ENCODE data around the gene ZNF627. TPM values are rescaled to one million over a fixed set of nuclear protein-coding genes. Genes with fewer than 3 reads are reported as not detected.

ZNF627 gene
- total and polyA plus RNA-seq, 12 donors, result 3.8 to 16.6 (median 10.3) TPM

DNA sequence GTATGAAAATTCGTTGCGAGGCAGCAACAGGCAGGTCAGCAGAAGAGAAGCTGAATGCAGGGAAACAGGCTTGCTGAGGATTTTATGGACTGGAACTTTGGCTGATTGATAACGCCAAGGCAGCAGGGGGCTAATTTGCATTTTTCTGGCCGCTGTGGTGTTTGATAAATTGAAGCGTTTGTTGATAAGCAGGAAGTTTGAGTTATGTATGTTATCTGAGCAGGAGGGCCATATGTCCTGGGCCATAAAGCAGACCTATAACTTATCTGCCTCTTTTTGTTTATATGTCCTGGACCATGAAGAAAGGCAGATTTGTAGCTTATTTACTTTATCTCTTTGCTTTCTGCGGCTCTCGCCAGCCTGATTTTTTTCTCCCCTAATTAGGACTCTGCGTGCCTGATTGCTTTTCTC, 65.9 kb downstream of the ZNF627 start:
- no peaks in the 10 kb centered on the region for H3K27me3 ChIP-seq
- no peak overlapping the region for H3K4me3 ChIP-seq
- H3K4me1 ChIP-seq (replicated peaks in 1 of 2), result no peaks in the 10 kb centered on the region
- no peak overlapping the region for H3K27ac ChIP-seq
- intact Hi-C loops (cut with DNase I), result no loop called here
- no peak for TF ChIP-seq POLR2A (IDR thresholded peaks at IDR 0.05)
- TF ChIP-seq, protein P1, sequence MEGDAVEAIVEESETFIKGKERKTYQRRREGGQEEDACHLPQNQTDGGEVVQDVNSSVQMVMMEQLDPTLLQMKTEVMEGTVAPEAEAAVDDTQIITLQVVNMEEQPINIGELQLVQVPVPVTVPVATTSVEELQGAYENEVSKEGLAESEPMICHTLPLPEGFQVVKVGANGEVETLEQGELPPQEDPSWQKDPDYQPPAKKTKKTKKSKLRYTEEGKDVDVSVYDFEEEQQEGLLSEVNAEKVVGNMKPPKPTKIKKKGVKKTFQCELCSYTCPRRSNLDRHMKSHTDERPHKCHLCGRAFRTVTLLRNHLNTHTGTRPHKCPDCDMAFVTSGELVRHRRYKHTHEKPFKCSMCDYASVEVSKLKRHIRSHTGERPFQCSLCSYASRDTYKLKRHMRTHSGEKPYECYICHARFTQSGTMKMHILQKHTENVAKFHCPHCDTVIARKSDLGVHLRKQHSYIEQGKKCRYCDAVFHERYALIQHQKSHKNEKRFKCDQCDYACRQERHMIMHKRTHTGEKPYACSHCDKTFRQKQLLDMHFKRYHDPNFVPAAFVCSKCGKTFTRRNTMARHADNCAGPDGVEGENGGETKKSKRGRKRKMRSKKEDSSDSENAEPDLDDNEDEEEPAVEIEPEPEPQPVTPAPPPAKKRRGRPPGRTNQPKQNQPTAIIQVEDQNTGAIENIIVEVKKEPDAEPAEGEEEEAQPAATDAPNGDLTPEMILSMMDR (IDR thresholded peaks at IDR 0.05), result no peak
- H3K9me3 ChIP-seq (replicated peaks in 1 of 3), result no peaks in the 10 kb centered on the region
- no peak for DNase-seq
- H3K36me3 ChIP-seq (replicated peaks in 1 of 2), result no peaks in the 10 kb centered on the region
- WGBS, 4 donors, result 69 to 80% (median 76%) methylated on average over 8 of the region's 8 CpGs

Other genes with a start within 250 kb of the ZNF627 start
- gene PLPPR2, start 242.1 kb upstream of the ZNF627 start, total RNA-seq, result 10 to 100 TPM in 8 of 9 donors, 1 to 10 TPM in 1; 8.5 to 46.8 (median 42.6) TPM
- gene PLPPR2, start 242.1 kb upstream of the ZNF627 start, polyA plus RNA-seq, result 10 to 100 TPM; 12.1 to 57.0 (median 39.9) TPM
- gene SWSAP1, start 222.8 kb upstream of the ZNF627 start, total RNA-seq, result 1 to 10 TPM; 2.6 to 5.5 (median 4.2) TPM
- 1 to 10 TPM; 2.1 to 8.4 (median 6.0) TPM for gene SWSAP1, start 222.8 kb upstream of the ZNF627 start, polyA plus RNA-seq
- gene EPOR, start 213.2 kb upstream of the ZNF627 start, total RNA-seq, result 10 to 100 TPM; 15.7 to 37.9 (median 23.8) TPM
- 10 to 100 TPM in 2 of 3 donors, 1 to 10 TPM in 1; 6.8 to 74.0 (median 49.3) TPM for gene EPOR, start 213.2 kb upstream of the ZNF627 start, polyA plus RNA-seq
- 10 to 100 TPM; 10.3 to 63.9 (median 33.0) TPM for gene RGL3, start 178.2 kb upstream of the ZNF627 start, total RNA-seq
- 100 to 1,000 TPM in 1 of 3 donors, 10 to 100 TPM in 2; 24.2 to 207 (median 64.1) TPM for gene RGL3, start 178.2 kb upstream of the ZNF627 start, polyA plus RNA-seq
- gene ODAD3, start 162.4 kb upstream of the ZNF627 start, total RNA-seq, result 1 to 10 TPM in 8 of 9 donors, under 1 TPM in 1; 0.69 to 4.7 (median 2.5) TPM
- gene ODAD3, start 162.4 kb upstream of the ZNF627 start, polyA plus RNA-seq, result 1 to 10 TPM; 3.1 to 7.9 (median 4.8) TPM
- 100 to 1,000 TPM in 8 of 9 donors, 10 to 100 TPM in 1; 64.4 to 359 (median 246) TPM for gene PRKCSH, start 161.8 kb upstream of the ZNF627 start, total RNA-seq
- gene PRKCSH, start 161.8 kb upstream of the ZNF627 start, polyA plus RNA-seq, result 100 to 1,000 TPM; 142 to 228 (median 177) TPM
- 1 to 10 TPM in 3 of 9 donors, under 1 TPM in 3, not detected in 3; 0.11 to 5.4 (median 0.72) TPM for gene ELAVL3, start 116.4 kb upstream of the ZNF627 start, total RNA-seq
- 1 to 10 TPM in 2 of 3 donors, under 1 TPM in 1; 0.47 to 1.5 (median 1.2) TPM for gene ELAVL3, start 116.4 kb upstream of the ZNF627 start, polyA plus RNA-seq
- gene ZNF653, start 91.6 kb upstream of the ZNF627 start, total RNA-seq, result 10 to 100 TPM in 6 of 9 donors, 1 to 10 TPM in 3; 4.2 to 18.4 (median 11.5) TPM
- 10 to 100 TPM in 2 of 3 donors, 1 to 10 TPM in 1; 5.1 to 37.7 (median 23.2) TPM for gene ZNF653, start 91.6 kb upstream of the ZNF627 start, polyA plus RNA-seq
- 10 to 100 TPM; 47.7 to 99.7 (median 62.4) TPM for gene ECSIT, start 68.3 kb upstream of the ZNF627 start, total RNA-seq
- 100 to 1,000 TPM in 2 of 3 donors, 10 to 100 TPM in 1; 28.7 to 122 (median 102) TPM for gene ECSIT, start 68.3 kb upstream of the ZNF627 start, polyA plus RNA-seq
- gene CNN1, start 58.6 kb upstream of the ZNF627 start, total RNA-seq, result 10 to 100 TPM in 3 of 9 donors, 1 to 10 TPM in 5, under 1 TPM in 1; 0.94 to 20.5 (median 7.5) TPM
- 10 to 100 TPM; 15.5 to 76.5 (median 40.9) TPM for gene CNN1, start 58.6 kb upstream of the ZNF627 start, polyA plus RNA-seq
- 10 to 100 TPM; 24.4 to 67.6 (median 48.7) TPM for gene ELOF1, start 38.3 kb upstream of the ZNF627 start, total RNA-seq
- 100 to 1,000 TPM in 2 of 3 donors, 10 to 100 TPM in 1; 60.7 to 127 (median 119) TPM for gene ELOF1, start 38.3 kb upstream of the ZNF627 start, polyA plus RNA-seq
- 10 to 100 TPM in 5 of 9 donors, 1 to 10 TPM in 4; 1.4 to 28.8 (median 10.9) TPM for gene ACP5, start 19.8 kb upstream of the ZNF627 start, total RNA-seq
- 100 to 1,000 TPM in 1 of 3 donors, 1 to 10 TPM in 2; 6.5 to 152 (median 9.0) TPM for gene ACP5, start 19.8 kb upstream of the ZNF627 start, polyA plus RNA-seq
- 1 to 10 TPM; 2.6 to 9.1 (median 4.7) TPM for gene ZNF823, start 141.5 kb downstream of the ZNF627 start, total RNA-seq
- 1 to 10 TPM; 2.8 to 4.7 (median 3.6) TPM for gene ZNF823, start 141.5 kb downstream of the ZNF627 start, polyA plus RNA-seq
- gene ZNF441, start 169.5 kb downstream of the ZNF627 start, total RNA-seq, result 10 to 100 TPM in 2 of 9 donors, 1 to 10 TPM in 7; 2.8 to 14.2 (median 7.7) TPM
- gene ZNF441, start 169.5 kb downstream of the ZNF627 start, polyA plus RNA-seq, result 1 to 10 TPM; 4.4 to 9.7 (median 6.5) TPM
- 1 to 10 TPM in 8 of 9 donors, under 1 TPM in 1; 0.24 to 7.2 (median 3.7) TPM for gene ZNF491, start 201.0 kb downstream of the ZNF627 start, total RNA-seq
- 1 to 10 TPM; 1.2 to 3.5 (median 2.2) TPM for gene ZNF491, start 201.0 kb downstream of the ZNF627 start, polyA plus RNA-seq
- gene ZNF440, start 216.8 kb downstream of the ZNF627 start, total RNA-seq, result 10 to 100 TPM in 4 of 9 donors, 1 to 10 TPM in 5; 4.0 to 14.5 (median 9.5) TPM
- gene ZNF440, start 216.8 kb downstream of the ZNF627 start, polyA plus RNA-seq, result 1 to 10 TPM; 3.4 to 7.3 (median 5.9) TPM